ENCODE results near the gene DUT.
A peak's percentile ranks its signal among the peaks of the same experiment; 100 is the strongest.

Gene DUT

DNA sequence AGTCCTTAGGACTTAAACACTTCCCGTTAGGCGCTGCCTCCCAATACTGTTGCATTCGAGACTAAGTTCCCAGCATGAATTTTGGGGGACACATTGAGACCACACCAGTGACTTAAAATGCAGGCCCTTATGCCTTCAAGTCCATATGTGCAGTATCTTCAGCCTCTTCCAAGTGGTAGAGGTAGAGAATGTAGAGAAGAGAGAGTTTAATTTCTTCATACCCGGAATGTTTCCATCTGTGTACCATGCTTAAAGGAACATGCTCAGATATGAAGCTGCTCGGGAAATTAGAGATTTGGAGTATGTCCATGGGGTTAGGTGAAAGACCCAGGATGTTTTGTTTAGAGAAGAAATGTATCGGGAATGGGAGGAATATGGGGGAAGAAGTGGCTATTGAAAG lies 12.6 kb downstream of the DUT start:
- Histone ChIP-seq H3K9ac (no peak overlapping the region), H3K27me3 (ENCODE audit: insufficient read depth, low read depth) (no peaks in the 10 kb centered on the region), H3K27ac (no peak overlapping the region), H3K4me3 (IDR thresholded peaks at IDR 0.05; ENCODE audit: insufficient read depth, low read depth, low read length) (no peak overlapping the region), H4K20me1 (ENCODE audit: insufficient read depth) (no peaks in the 10 kb centered on the region), H2AFZ (ENCODE audit: low read depth) (no peak overlapping the region), H3K4me1 (ENCODE audit: low read depth, poor library complexity, severe bottlenecking) (no peaks in the 10 kb centered on the region), H3K79me2 (ENCODE audit: insufficient read depth, low read depth) (no peaks in the 10 kb centered on the region), H3K4me2 (no peak overlapping the region), H3K36me3 (ENCODE audit: insufficient read depth) (no peaks in the 10 kb centered on the region)
- TF ChIP-seq, protein P1, sequence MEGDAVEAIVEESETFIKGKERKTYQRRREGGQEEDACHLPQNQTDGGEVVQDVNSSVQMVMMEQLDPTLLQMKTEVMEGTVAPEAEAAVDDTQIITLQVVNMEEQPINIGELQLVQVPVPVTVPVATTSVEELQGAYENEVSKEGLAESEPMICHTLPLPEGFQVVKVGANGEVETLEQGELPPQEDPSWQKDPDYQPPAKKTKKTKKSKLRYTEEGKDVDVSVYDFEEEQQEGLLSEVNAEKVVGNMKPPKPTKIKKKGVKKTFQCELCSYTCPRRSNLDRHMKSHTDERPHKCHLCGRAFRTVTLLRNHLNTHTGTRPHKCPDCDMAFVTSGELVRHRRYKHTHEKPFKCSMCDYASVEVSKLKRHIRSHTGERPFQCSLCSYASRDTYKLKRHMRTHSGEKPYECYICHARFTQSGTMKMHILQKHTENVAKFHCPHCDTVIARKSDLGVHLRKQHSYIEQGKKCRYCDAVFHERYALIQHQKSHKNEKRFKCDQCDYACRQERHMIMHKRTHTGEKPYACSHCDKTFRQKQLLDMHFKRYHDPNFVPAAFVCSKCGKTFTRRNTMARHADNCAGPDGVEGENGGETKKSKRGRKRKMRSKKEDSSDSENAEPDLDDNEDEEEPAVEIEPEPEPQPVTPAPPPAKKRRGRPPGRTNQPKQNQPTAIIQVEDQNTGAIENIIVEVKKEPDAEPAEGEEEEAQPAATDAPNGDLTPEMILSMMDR (conservative IDR thresholded peaks at IDR 0.05; ENCODE audit: low read depth, low read length), result no peak

DNA sequence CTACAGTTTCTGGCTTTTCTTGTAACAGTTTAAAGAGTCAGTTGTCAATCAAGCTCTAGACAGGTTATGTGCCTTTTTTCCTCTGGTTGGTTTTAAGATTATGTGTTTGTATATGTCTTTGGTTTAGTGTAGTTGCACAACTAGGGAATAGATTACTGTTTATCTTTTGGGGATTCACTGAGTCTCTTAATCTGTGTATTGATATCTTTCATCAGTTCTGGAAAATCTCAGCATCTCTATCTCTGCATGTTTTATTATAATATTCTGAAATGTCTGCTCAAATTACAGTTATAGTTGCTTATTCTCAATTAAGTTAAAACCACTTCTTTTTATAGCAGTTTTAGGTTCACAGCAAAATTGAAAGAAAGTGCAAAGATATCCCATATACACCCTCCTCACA lies 14.3 kb downstream of the DUT start:
- Histone ChIP-seq H3K4me1 (ENCODE audit: low read depth, poor library complexity, severe bottlenecking) (no peaks in the 10 kb centered on the region), H3K4me2 (no peak overlapping the region), H3K79me2 (ENCODE audit: insufficient read depth, low read depth) (no peaks in the 10 kb centered on the region), H3K4me3 (IDR thresholded peaks at IDR 0.05; ENCODE audit: insufficient read depth, low read depth, low read length) (no peak overlapping the region), H2AFZ (ENCODE audit: low read depth) (no peak overlapping the region), H4K20me1 (ENCODE audit: insufficient read depth) (no peaks in the 10 kb centered on the region), H3K9ac (no peak overlapping the region), H3K27me3 (ENCODE audit: insufficient read depth, low read depth) (no peaks in the 10 kb centered on the region), H3K27ac (no peak overlapping the region), H3K36me3 (ENCODE audit: insufficient read depth) (no peaks in the 10 kb centered on the region)
- TF ChIP-seq, protein P1 (conservative IDR thresholded peaks at IDR 0.05; ENCODE audit: low read depth, low read length), result no peak

DNA sequence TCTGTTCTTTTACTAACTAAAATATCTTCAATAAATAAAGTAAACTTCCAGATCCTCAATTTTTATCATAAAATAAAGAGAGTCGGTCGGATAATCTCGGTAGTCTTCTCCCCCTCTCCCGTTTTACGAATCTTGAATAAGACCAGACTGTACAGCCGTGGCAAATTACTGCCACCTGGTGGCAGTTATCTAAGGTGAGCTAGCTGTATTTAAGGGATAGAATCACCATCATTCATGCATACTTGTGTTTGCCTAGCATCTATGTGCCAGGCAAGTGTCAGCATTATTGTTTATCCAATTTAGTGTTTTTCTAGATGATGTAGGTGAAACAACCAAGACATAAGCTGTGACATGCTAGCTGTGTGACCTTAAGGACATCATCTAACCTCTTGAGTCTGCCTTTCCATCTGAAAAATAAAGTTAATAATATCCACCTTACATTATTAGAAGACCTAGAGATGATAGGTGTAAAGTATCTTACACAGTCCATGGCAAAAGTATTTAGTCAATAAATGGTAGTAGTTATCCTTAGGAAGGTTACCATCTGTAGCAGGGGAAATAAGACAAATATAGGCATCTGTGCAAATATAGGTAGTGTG lies 21.3 kb downstream of the DUT start:
- H3K4me1 ChIP-seq (ENCODE audit: low read depth, poor library complexity, severe bottlenecking), result no peaks in the 10 kb centered on the region
- no peaks in the 10 kb centered on the region for H4K20me1 ChIP-seq (ENCODE audit: insufficient read depth)
- no peaks in the 10 kb centered on the region for H3K79me2 ChIP-seq (ENCODE audit: insufficient read depth, low read depth)
- TF ChIP-seq, protein P1 (conservative IDR thresholded peaks at IDR 0.05; ENCODE audit: low read depth, low read length), result peak; percentile 84
- no peaks in the 10 kb centered on the region for H3K36me3 ChIP-seq (ENCODE audit: insufficient read depth)
- no peak overlapping the region for H3K9ac ChIP-seq
- no peak overlapping the region for H3K27ac ChIP-seq
- no peak overlapping the region for H2AFZ ChIP-seq (ENCODE audit: low read depth)
- no peak overlapping the region for H3K4me2 ChIP-seq
- no peak overlapping the region for H3K4me3 ChIP-seq (IDR thresholded peaks at IDR 0.05; ENCODE audit: insufficient read depth, low read depth, low read length)
- H3K27me3 ChIP-seq (ENCODE audit: insufficient read depth, low read depth), result no peaks in the 10 kb centered on the region

DNA sequence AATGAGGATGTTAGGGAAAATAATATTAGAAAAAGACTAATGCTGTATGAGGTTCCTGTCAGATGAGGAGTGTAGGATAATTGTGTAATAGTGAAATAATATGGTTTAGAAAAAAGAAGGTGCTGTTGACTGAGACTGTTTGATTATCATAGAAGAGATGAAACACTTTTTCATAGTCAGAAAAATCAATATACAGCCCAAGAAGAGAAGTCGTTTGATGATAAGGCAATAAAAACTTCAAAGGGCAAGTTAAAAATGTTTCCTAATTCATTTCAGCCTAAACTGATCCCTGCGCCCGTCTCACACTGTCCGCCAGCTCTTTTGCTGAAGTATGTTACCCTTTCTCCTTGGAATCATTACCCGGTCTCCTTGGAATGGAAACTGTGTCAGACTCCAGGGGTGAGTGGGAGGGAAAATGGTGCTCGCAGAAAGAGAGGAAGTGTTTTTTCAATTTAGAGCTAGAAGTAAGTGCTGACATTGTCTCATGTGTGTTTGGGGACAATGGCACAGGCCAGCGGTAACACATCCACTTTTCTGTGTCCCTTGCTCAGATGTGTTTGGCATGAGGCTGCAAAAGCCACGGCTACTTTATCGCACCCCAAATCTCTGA lies 23.6 kb downstream of the DUT start:
- Histone ChIP-seq H3K4me3 (IDR thresholded peaks at IDR 0.05; ENCODE audit: insufficient read depth, low read depth, low read length) (no peak overlapping the region), H4K20me1 (ENCODE audit: insufficient read depth) (no peaks in the 10 kb centered on the region), H3K36me3 (ENCODE audit: insufficient read depth) (no peaks in the 10 kb centered on the region), H3K9ac (no peak overlapping the region), H2AFZ (ENCODE audit: low read depth) (no peak overlapping the region), H3K27me3 (ENCODE audit: insufficient read depth, low read depth) (no peaks in the 10 kb centered on the region), H3K79me2 (ENCODE audit: insufficient read depth, low read depth) (no peaks in the 10 kb centered on the region), H3K4me2 (no peak overlapping the region), H3K27ac (no peak overlapping the region), H3K4me1 (ENCODE audit: low read depth, poor library complexity, severe bottlenecking) (peaks cover 7% of the 10 kb centered on the region)
- TF ChIP-seq, protein P1 (conservative IDR thresholded peaks at IDR 0.05; ENCODE audit: low read depth, low read length), result no peak
